Liver (tissue), 9 donors: ENCODE results near the gene ITGA6. TPM values are rescaled to one million over a fixed set of nuclear protein-coding genes. Genes with fewer than 3 reads are reported as not detected.

Experiments
- DNase-seq: peaks from one replicate; pipeline ENCODE4 v3.0.0-alpha.2; 2017; ENCODE audit warnings: low spot score
- H3K27ac ChIP-seq, 2 donors: one replicate each; pipeline ENCODE4 v1.7.0; 2013; ENCODE audit warnings: inconsistent platforms in 2 of 2, low read length in 2 of 2, control low read depth in 1 of 2, low read depth in 1 of 2, mild to moderate bottlenecking in 1 of 2
- H3K27me3 ChIP-seq, 4 donors: one replicate each; pipeline versions ENCODE4 v1.6.1 to v1.7.0; 2013; ENCODE audit warnings: low read length in 3 of 4, inconsistent platforms in 1 of 4, mild to moderate bottlenecking in 1 of 4, moderate library complexity in 1 of 4; ENCODE audit not compliant: control insufficient read depth in 4 of 4, insufficient read depth in 4 of 4
- H3K36me3 ChIP-seq, 4 donors: one replicate each; pipeline versions ENCODE4 v1.6.1 to v1.7.0; 2013; ENCODE audit warnings: low read length in 3 of 4, mild to moderate bottlenecking in 3 of 4, low read depth in 1 of 4, moderate library complexity in 1 of 4; ENCODE audit not compliant: control insufficient read depth in 4 of 4, insufficient read depth in 3 of 4
- H3K4me1 ChIP-seq, 4 donors: one replicate each; pipeline versions ENCODE4 v1.6.1 to v1.7.0; 2013; ENCODE audit warnings: low read length in 3 of 4, mild to moderate bottlenecking in 3 of 4, moderate library complexity in 1 of 4; ENCODE audit not compliant: control insufficient read depth in 4 of 4, insufficient read depth in 4 of 4
- H3K4me3 ChIP-seq, 3 donors: one replicate each; pipeline versions ENCODE4 v1.6.1 to v1.7.0; 2013; ENCODE audit warnings: low read length in 3 of 3, control low read depth in 1 of 3, low read depth in 1 of 3, mild to moderate bottlenecking in 1 of 3
- H3K9ac ChIP-seq, 2 donors: one replicate each; pipeline ENCODE4 v1.7.0; 2013; ENCODE audit warnings: low read length in 2 of 2, mild to moderate bottlenecking in 2 of 2, moderate library complexity in 2 of 2, control low read depth in 1 of 2, low read depth in 1 of 2
- H3K9me3 ChIP-seq, 4 donors: one replicate each; pipeline versions ENCODE4 v1.6.1 to v1.7.0; 2013; ENCODE audit warnings: low read length in 3 of 4; ENCODE audit not compliant: control insufficient read depth in 4 of 4
- EGR1 ChIP-seq, 2 donors: IDR thresholded peaks; 2 replicates each; pipeline ENCODE4 v1.6.1; 2016 to 2018; ENCODE audit warnings: antibody characterized with exemption in 2 of 2, low read depth in 2 of 2
- FOXA1 ChIP-seq: IDR thresholded peaks from 2 replicates; pipeline ENCODE4 v1.6.1; 2016; ENCODE audit warnings: antibody characterized with exemption
- FOXA2 ChIP-seq: IDR thresholded peaks from 2 replicates; pipeline ENCODE4 v1.6.1; 2016; ENCODE audit warnings: antibody characterized with exemption
- GABPA ChIP-seq, 2 donors: IDR thresholded peaks in 1 of 2; conservative IDR thresholded peaks in 1 of 2; 2 replicates each; pipeline ENCODE4 v1.6.1; 2016; ENCODE audit warnings: antibody characterized with exemption in 2 of 2, mild to moderate bottlenecking in 1 of 2, moderate library complexity in 1 of 2
- HNF4A ChIP-seq, 2 donors: conservative IDR thresholded peaks; 2 replicates each; pipeline ENCODE4 v1.6.1; 2016; ENCODE audit warnings: antibody characterized with exemption in 2 of 2, mild to moderate bottlenecking in 2 of 2
- HNF4G ChIP-seq: IDR thresholded peaks from 2 replicates; pipeline ENCODE4 v1.6.1; 2016; ENCODE audit warnings: antibody characterized with exemption
- JUND ChIP-seq, 2 donors: IDR thresholded peaks; 2 replicates each; pipeline ENCODE4 v1.6.1; 2016; ENCODE audit warnings: antibody characterized with exemption in 2 of 2
- RAD21 ChIP-seq, 2 donors: IDR thresholded peaks; 2 replicates each; pipeline ENCODE4 v1.6.1; 2016; ENCODE audit warnings: antibody characterized with exemption in 2 of 2, mild to moderate bottlenecking in 2 of 2
- RXRA ChIP-seq, 2 donors: IDR thresholded peaks; 2 replicates each; pipeline ENCODE4 v1.6.1; 2017 to 2018; ENCODE audit warnings: antibody characterized with exemption in 2 of 2, mild to moderate bottlenecking in 1 of 2
- SP1 ChIP-seq: IDR thresholded peaks from 2 replicates; pipeline ENCODE4 v1.6.1; 2018; ENCODE audit warnings: antibody characterized with exemption, mild to moderate bottlenecking
- TAF1 ChIP-seq: conservative IDR thresholded peaks from 2 replicates; pipeline ENCODE4 v1.6.1; 2016; ENCODE audit warnings: antibody characterized with exemption, mild to moderate bottlenecking
- YY1 ChIP-seq: IDR thresholded peaks from 2 replicates; pipeline ENCODE4 v1.6.1; 2016; ENCODE audit warnings: antibody characterized with exemption, mild to moderate bottlenecking
- WGBS: extraction: QIAGEN DNeasy Blood & Tissue Kit; methylation state at CpG from one replicate; pipeline ENCODE4 v1.1.7; 2013; 5-methylcytosine and 5-hydroxymethylcytosine counted together
- polyA plus RNA-seq, 2 donors: library from polyadenylated mRNA; stranded (reverse) in 1 of 2; unstranded in 1 of 2; fragments of 200-250 nt in 1 of 2; fragments of >200 nt in 1 of 2; fragmentation: Nextera tagmentation in 1 of 2; extraction: Ambion mirVana in 1 of 2; gene quantifications; one replicate each; pipeline versions ENCODE4 v1.2.1 to v1.2.3, GENCODE V29; 2013 to 2015
- total RNA-seq, 2 donors: library from RNA; depleted of rRNA; stranded (reverse); fragments of >200 nt; gene quantifications; one replicate each; pipeline ENCODE4 v1.2.3, GENCODE V29; 2014
- TF ChIP-seq, protein P1 (sequence below): IDR thresholded peaks from 2 replicates; pipeline ENCODE4 v1.6.1; 2016; ENCODE audit warnings: antibody characterized with exemption
- TF ChIP-seq, protein P2 (sequence below): IDR thresholded peaks from 2 replicates; pipeline ENCODE4 v1.6.1; 2016; ENCODE audit warnings: antibody characterized with exemption
- TF ChIP-seq, protein P3 (sequence below): IDR thresholded peaks from 2 replicates; pipeline ENCODE4 v1.6.1; 2016; ENCODE audit warnings: antibody characterized with exemption
- TF ChIP-seq, protein P4 (sequence below): fragments of 150-350 bp; IDR thresholded peaks from 2 replicates; pipeline ENCODE4 v1.5.1; 2017; ENCODE audit warnings: improper control_type of control experiment, low read depth, low read length; ENCODE audit not compliant: missing input control
- TF ChIP-seq, protein P5 (sequence below): IDR thresholded peaks from 2 replicates; pipeline ENCODE4 v1.6.1; 2016; ENCODE audit warnings: antibody characterized with exemption, mild to moderate bottlenecking
- donor health status: healthy.
- donor health status: healthy.
- donor health status: healthy.
- donor health status: healthy.
- donor health status: healthy.

ITGA6 gene
- total and polyA plus RNA-seq, 4 donors: 5.8 to 21.6 (median 11.4) TPM

DNA sequence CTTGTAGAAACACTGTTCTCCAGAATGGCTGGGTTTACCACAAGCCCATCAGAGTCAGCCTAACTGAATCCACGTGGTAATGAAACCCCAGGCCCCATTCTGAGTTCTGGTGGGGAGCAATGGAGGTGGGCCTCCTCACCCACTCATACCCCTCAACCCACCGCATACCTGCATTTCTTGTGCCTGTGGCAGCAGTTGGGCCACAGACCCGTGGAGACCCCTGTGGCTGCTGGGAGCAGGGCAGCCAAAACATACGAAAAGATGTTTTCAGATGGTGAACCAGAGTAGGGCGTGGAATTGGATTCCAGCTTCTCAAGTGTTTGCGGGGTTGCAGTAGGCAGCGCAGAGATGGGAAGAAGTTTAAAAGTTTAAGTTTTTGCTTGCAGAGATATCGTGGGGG lies 51.0 kb downstream of the ITGA6 start:
- Histone ChIP-seq H3K4me3 (no peak overlapping the region), H3K27me3 (no peaks in the 10 kb centered on the region), H3K4me1 (no peaks in the 10 kb centered on the region), H3K36me3 (peaks cover 0 to 2% (median under 1%) of the 10 kb centered on the region in 4 donors), H3K27ac (no peak overlapping the region), H3K9ac (no peak overlapping the region), H3K9me3 (no peaks in the 10 kb centered on the region)
- TF ChIP-seq EGR1 (IDR thresholded peaks at IDR 0.05; ENCODE audit: low read depth in 2 of 2) (no peak), HNF4A (conservative IDR thresholded peaks at IDR 0.05) (no peak), RXRA (IDR thresholded peaks at IDR 0.05) (no peak), SP1 (no peak), GABPA (IDR thresholded peaks at IDR 0.05 in 1 of 2, conservative IDR thresholded peaks at IDR 0.05 in 1 of 2) (no peak), HNF4G (no peak), JUND (IDR thresholded peaks at IDR 0.05) (no peak), FOXA1 (no peak), YY1 (no peak), FOXA2 (no peak), TAF1 (no peak), RAD21 (IDR thresholded peaks at IDR 0.05) (no peak)
- TF ChIP-seq, protein P1, sequence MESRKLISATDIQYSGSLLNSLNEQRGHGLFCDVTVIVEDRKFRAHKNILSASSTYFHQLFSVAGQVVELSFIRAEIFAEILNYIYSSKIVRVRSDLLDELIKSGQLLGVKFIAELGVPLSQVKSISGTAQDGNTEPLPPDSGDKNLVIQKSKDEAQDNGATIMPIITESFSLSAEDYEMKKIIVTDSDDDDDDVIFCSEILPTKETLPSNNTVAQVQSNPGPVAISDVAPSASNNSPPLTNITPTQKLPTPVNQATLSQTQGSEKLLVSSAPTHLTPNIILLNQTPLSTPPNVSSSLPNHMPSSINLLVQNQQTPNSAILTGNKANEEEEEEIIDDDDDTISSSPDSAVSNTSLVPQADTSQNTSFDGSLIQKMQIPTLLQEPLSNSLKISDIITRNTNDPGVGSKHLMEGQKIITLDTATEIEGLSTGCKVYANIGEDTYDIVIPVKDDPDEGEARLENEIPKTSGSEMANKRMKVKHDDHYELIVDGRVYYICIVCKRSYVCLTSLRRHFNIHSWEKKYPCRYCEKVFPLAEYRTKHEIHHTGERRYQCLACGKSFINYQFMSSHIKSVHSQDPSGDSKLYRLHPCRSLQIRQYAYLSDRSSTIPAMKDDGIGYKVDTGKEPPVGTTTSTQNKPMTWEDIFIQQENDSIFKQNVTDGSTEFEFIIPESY: no peak
- TF ChIP-seq, protein P2, sequence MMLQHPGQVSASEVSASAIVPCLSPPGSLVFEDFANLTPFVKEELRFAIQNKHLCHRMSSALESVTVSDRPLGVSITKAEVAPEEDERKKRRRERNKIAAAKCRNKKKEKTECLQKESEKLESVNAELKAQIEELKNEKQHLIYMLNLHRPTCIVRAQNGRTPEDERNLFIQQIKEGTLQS: no peak
- TF ChIP-seq, protein P3, sequence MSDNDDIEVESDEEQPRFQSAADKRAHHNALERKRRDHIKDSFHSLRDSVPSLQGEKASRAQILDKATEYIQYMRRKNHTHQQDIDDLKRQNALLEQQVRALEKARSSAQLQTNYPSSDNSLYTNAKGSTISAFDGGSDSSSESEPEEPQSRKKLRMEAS: no peak
- TF ChIP-seq, protein P4, sequence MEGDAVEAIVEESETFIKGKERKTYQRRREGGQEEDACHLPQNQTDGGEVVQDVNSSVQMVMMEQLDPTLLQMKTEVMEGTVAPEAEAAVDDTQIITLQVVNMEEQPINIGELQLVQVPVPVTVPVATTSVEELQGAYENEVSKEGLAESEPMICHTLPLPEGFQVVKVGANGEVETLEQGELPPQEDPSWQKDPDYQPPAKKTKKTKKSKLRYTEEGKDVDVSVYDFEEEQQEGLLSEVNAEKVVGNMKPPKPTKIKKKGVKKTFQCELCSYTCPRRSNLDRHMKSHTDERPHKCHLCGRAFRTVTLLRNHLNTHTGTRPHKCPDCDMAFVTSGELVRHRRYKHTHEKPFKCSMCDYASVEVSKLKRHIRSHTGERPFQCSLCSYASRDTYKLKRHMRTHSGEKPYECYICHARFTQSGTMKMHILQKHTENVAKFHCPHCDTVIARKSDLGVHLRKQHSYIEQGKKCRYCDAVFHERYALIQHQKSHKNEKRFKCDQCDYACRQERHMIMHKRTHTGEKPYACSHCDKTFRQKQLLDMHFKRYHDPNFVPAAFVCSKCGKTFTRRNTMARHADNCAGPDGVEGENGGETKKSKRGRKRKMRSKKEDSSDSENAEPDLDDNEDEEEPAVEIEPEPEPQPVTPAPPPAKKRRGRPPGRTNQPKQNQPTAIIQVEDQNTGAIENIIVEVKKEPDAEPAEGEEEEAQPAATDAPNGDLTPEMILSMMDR: no peak
- TF ChIP-seq, protein P5, sequence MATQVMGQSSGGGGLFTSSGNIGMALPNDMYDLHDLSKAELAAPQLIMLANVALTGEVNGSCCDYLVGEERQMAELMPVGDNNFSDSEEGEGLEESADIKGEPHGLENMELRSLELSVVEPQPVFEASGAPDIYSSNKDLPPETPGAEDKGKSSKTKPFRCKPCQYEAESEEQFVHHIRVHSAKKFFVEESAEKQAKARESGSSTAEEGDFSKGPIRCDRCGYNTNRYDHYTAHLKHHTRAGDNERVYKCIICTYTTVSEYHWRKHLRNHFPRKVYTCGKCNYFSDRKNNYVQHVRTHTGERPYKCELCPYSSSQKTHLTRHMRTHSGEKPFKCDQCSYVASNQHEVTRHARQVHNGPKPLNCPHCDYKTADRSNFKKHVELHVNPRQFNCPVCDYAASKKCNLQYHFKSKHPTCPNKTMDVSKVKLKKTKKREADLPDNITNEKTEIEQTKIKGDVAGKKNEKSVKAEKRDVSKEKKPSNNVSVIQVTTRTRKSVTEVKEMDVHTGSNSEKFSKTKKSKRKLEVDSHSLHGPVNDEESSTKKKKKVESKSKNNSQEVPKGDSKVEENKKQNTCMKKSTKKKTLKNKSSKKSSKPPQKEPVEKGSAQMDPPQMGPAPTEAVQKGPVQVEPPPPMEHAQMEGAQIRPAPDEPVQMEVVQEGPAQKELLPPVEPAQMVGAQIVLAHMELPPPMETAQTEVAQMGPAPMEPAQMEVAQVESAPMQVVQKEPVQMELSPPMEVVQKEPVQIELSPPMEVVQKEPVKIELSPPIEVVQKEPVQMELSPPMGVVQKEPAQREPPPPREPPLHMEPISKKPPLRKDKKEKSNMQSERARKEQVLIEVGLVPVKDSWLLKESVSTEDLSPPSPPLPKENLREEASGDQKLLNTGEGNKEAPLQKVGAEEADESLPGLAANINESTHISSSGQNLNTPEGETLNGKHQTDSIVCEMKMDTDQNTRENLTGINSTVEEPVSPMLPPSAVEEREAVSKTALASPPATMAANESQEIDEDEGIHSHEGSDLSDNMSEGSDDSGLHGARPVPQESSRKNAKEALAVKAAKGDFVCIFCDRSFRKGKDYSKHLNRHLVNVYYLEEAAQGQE: no peak
- 87% methylated on average over 8 of the region's 8 CpGs for WGBS
- no peak for DNase-seq
